Hepatocyte (in vitro differentiated cells): ENCODE data around the gene PRKCA. TPM values are rescaled to one million over a fixed set of nuclear protein-coding genes. Genes with fewer than 3 reads are reported as not detected.

ENCODE experiments used
- DNase-seq: peaks from one replicate; pipeline ENCODE4 v3.0.0-alpha.2; 2016; ENCODE audit warnings: low spot score
- H2AFZ ChIP-seq: fragments of 200-600 bp; sonication (generic); 2 replicates; pipeline ENCODE4 v1.6.0; 2016; ENCODE audit warnings: antibody characterized with exemption, mild to moderate bottlenecking
- H3K27ac ChIP-seq: fragments of 200-600 bp; sonication (generic); 2 replicates; pipeline ENCODE4 v1.5.1; 2016; ENCODE audit warnings: mild to moderate bottlenecking
- H3K27me3 ChIP-seq: fragments of 200-600 bp; sonication (generic); 2 replicates; pipeline ENCODE4 v1.6.1; 2016
- H3K36me3 ChIP-seq: fragments of 200-600 bp; sonication (generic); replicated peaks from 2 replicates; pipeline ENCODE4 v1.5.1; 2016; ENCODE audit warnings: low read depth; ENCODE audit not compliant: insufficient read depth
- H3K4me1 ChIP-seq: fragments of 200-600 bp; sonication (generic); 2 replicates; pipeline ENCODE4 v1.5.1; 2016; ENCODE audit warnings: mild to moderate bottlenecking, moderate library complexity; ENCODE audit not compliant: insufficient read depth
- H3K4me2 ChIP-seq: fragments of 200-600 bp; sonication (generic); 2 replicates; pipeline ENCODE4 v1.6.0; 2016
- H3K4me3 ChIP-seq: fragments of 200-600 bp; sonication (generic); 2 replicates; pipeline ENCODE4 v1.5.1; 2016; ENCODE audit warnings: mild to moderate bottlenecking
- H3K79me2 ChIP-seq: fragments of 200-600 bp; sonication (generic); 2 replicates; pipeline ENCODE4 v1.6.0; 2017; ENCODE audit warnings: mild to moderate bottlenecking
- H3K9me2 ChIP-seq: fragments of 200-600 bp; sonication (generic); replicated peaks from 2 replicates; pipeline ENCODE4 v1.6.0; 2017; ENCODE audit warnings: mild to moderate bottlenecking; ENCODE audit not compliant: insufficient read depth
- H3K9me3 ChIP-seq: fragments of 200-600 bp; sonication (generic); 2 replicates; pipeline ENCODE4 v1.5.1; 2016; ENCODE audit warnings: low read depth, mild to moderate bottlenecking
- H4K20me1 ChIP-seq: fragments of 200-600 bp; sonication (generic); 2 replicates; pipeline ENCODE4 v1.6.0; 2016; ENCODE audit warnings: mild to moderate bottlenecking; ENCODE audit not compliant: insufficient read depth, poor library complexity, severe bottlenecking
- EZH2 ChIP-seq: fragments of 200-600 bp; sonication (generic); IDR thresholded peaks from 2 replicates; pipeline ENCODE4 v1.6.1; 2016; ENCODE audit warnings: antibody characterized with exemption, mild to moderate bottlenecking, borderline replicate concordance
- EZH2phosphoT487 ChIP-seq: fragments of 200-600 bp; sonication (generic); IDR thresholded peaks from one replicate; pipeline ENCODE4 v1.6.1; 2018; ENCODE audit warnings: antibody characterized with exemption, mild to moderate bottlenecking, low read depth, moderate library complexity; ENCODE audit not compliant: unreplicated experiment, severe bottlenecking
- WGBS: methylation state at CpG from one replicate; pipeline ENCODE4 v1.1.6; 2016; ENCODE audit warnings: low lambda C conversion rate; ENCODE audit errors: missing lambda C conversion rate; 5-methylcytosine and 5-hydroxymethylcytosine counted together
- polyA plus RNA-seq: library from polyadenylated mRNA; unstranded; fragments of >200 nt; fragmentation: Nextera tagmentation; extraction: Ambion mirVana; gene quantifications from 2 replicates; pipeline ENCODE4 v1.2.1, GENCODE V29; 2016
- total RNA-seq: library from RNA; depleted of rRNA; stranded (reverse); fragments of >200 nt; gene quantifications from 2 replicates; pipeline ENCODE4 v1.2.3, GENCODE V29; 2014
- TF ChIP-seq, protein P1 (sequence below): fragments of 200-600 bp; sonication (generic); IDR thresholded peaks from 2 replicates; pipeline ENCODE4 v1.5.1; 2016; ENCODE audit warnings: antibody characterized with exemption, mild to moderate bottlenecking; ENCODE audit not compliant: poor library complexity

The PRKCA gene
- total and polyA plus RNA-seq, 2 experiments from 2014 or later, result 5.9 to 18.5 TPM

- DNase-seq, result no peak
- no peaks in the 10 kb centered on the region for H3K9me3 ChIP-seq
- no peaks in the 10 kb centered on the region for H3K9me2 ChIP-seq
- peaks cover 3% of the 10 kb centered on the region for H3K79me2 ChIP-seq
- no peak overlapping the region for H3K27ac ChIP-seq
- H2AFZ ChIP-seq, result no peak overlapping the region
- no peaks in the 10 kb centered on the region for H3K36me3 ChIP-seq
- H3K4me1 ChIP-seq, result no peaks in the 10 kb centered on the region
- no peak overlapping the region for H3K4me3 ChIP-seq
- no peaks in the 10 kb centered on the region for H3K27me3 ChIP-seq
- no peak overlapping the region for H3K4me2 ChIP-seq
- TF ChIP-seq EZH2phosphoT487 (no peak), EZH2 (no peak)
- TF ChIP-seq, protein P1, sequence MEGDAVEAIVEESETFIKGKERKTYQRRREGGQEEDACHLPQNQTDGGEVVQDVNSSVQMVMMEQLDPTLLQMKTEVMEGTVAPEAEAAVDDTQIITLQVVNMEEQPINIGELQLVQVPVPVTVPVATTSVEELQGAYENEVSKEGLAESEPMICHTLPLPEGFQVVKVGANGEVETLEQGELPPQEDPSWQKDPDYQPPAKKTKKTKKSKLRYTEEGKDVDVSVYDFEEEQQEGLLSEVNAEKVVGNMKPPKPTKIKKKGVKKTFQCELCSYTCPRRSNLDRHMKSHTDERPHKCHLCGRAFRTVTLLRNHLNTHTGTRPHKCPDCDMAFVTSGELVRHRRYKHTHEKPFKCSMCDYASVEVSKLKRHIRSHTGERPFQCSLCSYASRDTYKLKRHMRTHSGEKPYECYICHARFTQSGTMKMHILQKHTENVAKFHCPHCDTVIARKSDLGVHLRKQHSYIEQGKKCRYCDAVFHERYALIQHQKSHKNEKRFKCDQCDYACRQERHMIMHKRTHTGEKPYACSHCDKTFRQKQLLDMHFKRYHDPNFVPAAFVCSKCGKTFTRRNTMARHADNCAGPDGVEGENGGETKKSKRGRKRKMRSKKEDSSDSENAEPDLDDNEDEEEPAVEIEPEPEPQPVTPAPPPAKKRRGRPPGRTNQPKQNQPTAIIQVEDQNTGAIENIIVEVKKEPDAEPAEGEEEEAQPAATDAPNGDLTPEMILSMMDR, result no peak
- WGBS, result 94% methylated on average over 2 of the region's 2 CpGs
- H4K20me1 ChIP-seq, result no peaks in the 10 kb centered on the region
These were observed 192.6 kb downstream of the PRKCA start for GRCh38 chr17:66495035-66495434.

DNA sequence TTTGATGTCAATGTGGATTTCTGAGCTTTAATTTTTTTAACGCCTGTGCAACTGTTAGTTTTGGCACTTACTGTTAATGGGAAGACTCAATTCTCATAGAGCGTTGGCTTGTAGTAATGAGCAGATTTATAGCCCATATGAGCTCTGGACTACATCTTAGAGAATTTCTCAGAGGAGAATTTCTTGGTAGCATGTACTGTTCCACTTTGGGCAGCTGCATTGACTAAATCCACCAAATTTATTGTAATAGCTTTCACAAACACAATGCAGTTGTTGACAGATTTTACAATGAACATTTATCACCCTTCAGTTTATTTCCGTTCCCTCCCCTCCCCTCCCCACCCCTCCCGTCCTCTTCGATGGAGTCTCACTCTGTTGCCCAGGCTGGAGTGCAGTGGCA, 193.9 kb downstream of the PRKCA start:
- Histone ChIP-seq H3K4me3 (no peak overlapping the region), H3K9me2 (no peaks in the 10 kb centered on the region), H3K4me1 (no peaks in the 10 kb centered on the region), H3K36me3 (no peaks in the 10 kb centered on the region), H4K20me1 (no peaks in the 10 kb centered on the region), H3K27ac (no peak overlapping the region), H3K9me3 (no peaks in the 10 kb centered on the region), H2AFZ (no peak overlapping the region), H3K4me2 (no peak overlapping the region), H3K27me3 (no peaks in the 10 kb centered on the region), H3K79me2 (peaks cover 9% of the 10 kb centered on the region)
- no peak for DNase-seq
- TF ChIP-seq, protein P1, result no peak
- TF ChIP-seq EZH2 (no peak), EZH2phosphoT487 (no peak)
- WGBS, result 87% methylated on average over 4 of the region's 5 CpGs

DNA sequence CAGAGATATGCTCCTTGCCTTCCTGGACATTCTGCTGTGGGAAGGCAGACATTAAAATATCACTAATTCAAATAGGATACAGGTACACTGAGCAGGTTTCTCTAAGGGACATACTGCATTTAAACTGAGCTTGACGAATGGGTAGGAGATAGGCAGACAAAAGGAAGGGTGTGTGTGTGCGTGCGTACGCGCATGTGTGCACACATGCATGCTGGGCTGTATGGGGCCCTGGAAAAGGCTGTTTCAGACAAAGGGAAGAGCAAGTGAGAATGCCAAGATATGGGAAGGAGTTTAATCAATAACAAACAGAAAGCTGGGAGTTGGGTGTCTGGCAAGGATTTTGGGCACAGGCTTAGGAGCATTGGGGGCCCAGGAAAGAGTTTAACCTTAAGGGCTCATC, 196.2 kb downstream of the PRKCA start:
- Histone ChIP-seq H3K36me3 (no peaks in the 10 kb centered on the region), H3K27me3 (no peaks in the 10 kb centered on the region), H3K27ac (no peak overlapping the region), H3K4me1 (peaks cover 10% of the 10 kb centered on the region), H3K4me2 (no peak overlapping the region), H3K79me2 (peaks cover 12% of the 10 kb centered on the region), H3K4me3 (no peak overlapping the region), H3K9me2 (no peaks in the 10 kb centered on the region), H3K9me3 (no peaks in the 10 kb centered on the region), H2AFZ (no peak overlapping the region), H4K20me1 (no peaks in the 10 kb centered on the region)
- WGBS, result 98% methylated on average over 5 of the region's 5 CpGs
- no peak for DNase-seq
- TF ChIP-seq EZH2, result no peak
- TF ChIP-seq EZH2phosphoT487, result no peak
- TF ChIP-seq, protein P1, result no peak

DNA sequence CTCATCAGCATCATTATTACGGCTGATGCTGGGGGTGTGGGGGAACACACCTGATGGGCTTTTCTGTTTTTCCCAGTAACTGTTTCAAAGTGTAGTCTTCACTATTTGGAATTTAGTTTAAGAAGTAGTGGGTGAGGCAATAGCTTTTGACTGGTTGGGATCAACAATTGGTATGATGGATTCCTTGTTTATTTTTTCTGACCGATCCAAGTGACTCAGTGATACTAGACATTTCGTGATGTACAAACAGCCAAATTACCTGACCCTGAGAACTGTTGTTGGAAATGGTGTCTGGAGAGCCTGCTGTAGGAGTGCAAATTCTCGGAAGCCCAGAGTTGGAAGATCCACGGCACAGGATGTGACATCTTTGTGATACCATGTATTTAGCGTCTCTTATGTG, 204.2 kb downstream of the PRKCA start:
- no peaks in the 10 kb centered on the region for H3K27me3 ChIP-seq
- no peaks in the 10 kb centered on the region for H4K20me1 ChIP-seq
- H3K36me3 ChIP-seq, result no peaks in the 10 kb centered on the region
- TF ChIP-seq EZH2 (no peak), EZH2phosphoT487 (no peak)
- TF ChIP-seq, protein P1, result no peak
- 91% methylated on average over 6 of the region's 6 CpGs for WGBS
- H3K4me2 ChIP-seq, result no peak overlapping the region
- H3K27ac ChIP-seq, result no peak overlapping the region
- H2AFZ ChIP-seq, result no peak overlapping the region
- H3K4me3 ChIP-seq, result no peak overlapping the region
- H3K9me3 ChIP-seq, result no peaks in the 10 kb centered on the region
- no peaks in the 10 kb centered on the region for H3K79me2 ChIP-seq
- DNase-seq, result no peak
- H3K4me1 ChIP-seq, result peaks cover 13% of the 10 kb centered on the region
- no peaks in the 10 kb centered on the region for H3K9me2 ChIP-seq
